Epithelial cell of proximal tubule (primary cell): ENCODE results near the gene AP2A1. TPM values are rescaled to one million over a fixed set of nuclear protein-coding genes. Genes with fewer than 3 reads are reported as not detected.

Source experiments
- DNase-seq: peaks from one replicate; pipeline ENCODE4 v3.0.0-alpha.2; 2011; ENCODE audit warnings: low read depth
- H3K4me3 ChIP-seq: 2 replicates; pipeline ENCODE4 v1.5.1; 2011; ENCODE audit warnings: low read depth, mild to moderate bottlenecking, low read length
- CTCF ChIP-seq: conservative IDR thresholded peaks from 2 replicates; pipeline ENCODE4 v1.5.1; 2012; ENCODE audit warnings: low read depth, mild to moderate bottlenecking, low read length
- total RNA-seq: library from RNA; depleted of rRNA; stranded (reverse); fragments of >200 nt; gene quantifications from 2 replicates; pipeline ENCODE4 v1.2.3, GENCODE V29; 2015

Gene AP2A1
- total RNA-seq, 1 donor from 2014 or later: 103 TPM

GRCh38 chr19:49840736-49841249 is 74.0 kb downstream of the AP2A1 start:
- no peak overlapping the region for H3K4me3 ChIP-seq
- TF ChIP-seq CTCF: no peak
- no peak for DNase-seq

GRCh38 chr19:49843265-49843664 is 76.5 kb downstream of the AP2A1 start:
- no peak for TF ChIP-seq CTCF
- no peak overlapping the region for H3K4me3 ChIP-seq
- no peak for DNase-seq

GRCh38 chr19:49844138-49845095 is 77.6 kb downstream of the AP2A1 start:
- DNase-seq: no peak
- no peak for TF ChIP-seq CTCF
- no peak overlapping the region for H3K4me3 ChIP-seq

GRCh38 chr19:49845414-49845813 is 78.6 kb downstream of the AP2A1 start:
- no peak overlapping the region for H3K4me3 ChIP-seq
- DNase-seq: no peak
- no peak for TF ChIP-seq CTCF

- TF ChIP-seq CTCF: no peak
- no peak for DNase-seq
- H3K4me3 ChIP-seq: no peak overlapping the region
These were observed 79.6 kb downstream of the AP2A1 start for GRCh38 chr19:49846408-49846807.

- peak; percentile 40 for DNase-seq
- no peak overlapping the region for H3K4me3 ChIP-seq
- no peak for TF ChIP-seq CTCF
These were observed 81.2 kb downstream of the AP2A1 start for GRCh38 chr19:49847731-49848696.
